ENCODE results near the gene HEATR9.

- no peak for TF ChIP-seq EZH2 (IDR thresholded peaks at IDR 0.05; ENCODE audit: borderline replicate concordance)
- TF ChIP-seq CTCF (IDR thresholded peaks at IDR 0.05; ENCODE audit: poor library complexity): no peak
- no peak for TF ChIP-seq EZH2phosphoT487 (IDR thresholded peaks at IDR 0.05; ENCODE audit: low read depth, severe bottlenecking, unreplicated experiment)
Observed at GRCh38 chr17:35841505-35841904, 27.2 kb downstream of the HEATR9 start.

All from hepatocyte (in vitro differentiated cells).